ENCODE results near the gene GABBR2. TPM values are rescaled to one million over a fixed set of nuclear protein-coding genes. Genes with fewer than 3 reads are reported as not detected.
"Not testable (repeated sequence)": the region's sequence is repeated elsewhere in the genome, so short reads cannot be mapped to it uniquely, and the experiment has no call there.

Gene GABBR2
- total RNA-seq, 4 donors from 2014 or later, result under 0.01 to 0.62 TPM; not detected in 2

- Histone ChIP-seq H3K9me3 (peaks cover 0 to 2% of the 10 kb centered on the region in 2 donors), H3K4me1 (no peaks in the 10 kb centered on the region), H3K27ac (no peak overlapping the region), H3K36me3 (no peaks in the 10 kb centered on the region), H3K4me3 (no peak overlapping the region), H3K27me3 (no peaks in the 10 kb centered on the region)
- intact Hi-C loops (cut with DNase I; ENCODE audit: low total_unique reads), result no loop called here
- TF ChIP-seq CTCF (IDR thresholded peaks at IDR 0.05), result no peak
- no peak for TF ChIP-seq POLR2A (IDR thresholded peaks at IDR 0.05)
- DNase-seq, result no peak
These were observed 242.9 kb downstream of the GABBR2 start for GRCh38 chr9:98465799-98466198.

GRCh38 chr9:98464156-98464690 is 244.5 kb downstream of the GABBR2 start:
- H3K27ac ChIP-seq; intact Hi-C loops (cut with DNase I; ENCODE audit: low total_unique reads); H3K9me3 ChIP-seq; DNase-seq; H3K27me3 ChIP-seq; H3K4me3 ChIP-seq; H3K4me1 ChIP-seq; H3K36me3 ChIP-seq: not testable (repeated sequence)

GRCh38 chr9:98462310-98462709 is 246.4 kb downstream of the GABBR2 start:
- TF ChIP-seq POLR2A (IDR thresholded peaks at IDR 0.05) (no peak), CTCF (IDR thresholded peaks at IDR 0.05) (no peak)
- no peaks in the 10 kb centered on the region for H3K4me1 ChIP-seq
- H3K27me3 ChIP-seq, result no peaks in the 10 kb centered on the region
- no peak overlapping the region for H3K27ac ChIP-seq
- peaks cover 0 to 7% of the 10 kb centered on the region in 2 donors for H3K9me3 ChIP-seq
- DNase-seq, result no peak
- intact Hi-C loops (cut with DNase I; ENCODE audit: low total_unique reads), result no loop called here
- no peak overlapping the region for H3K4me3 ChIP-seq
- H3K36me3 ChIP-seq, result no peaks in the 10 kb centered on the region

- TF ChIP-seq CTCF (IDR thresholded peaks at IDR 0.05), result no peak
- TF ChIP-seq POLR2A (IDR thresholded peaks at IDR 0.05), result no peak
- H3K4me1 ChIP-seq, result no peaks in the 10 kb centered on the region
- DNase-seq, result no peak
- H3K27ac ChIP-seq, result no peak overlapping the region
- H3K9me3 ChIP-seq, result peaks cover 0 to 7% of the 10 kb centered on the region in 2 donors
- intact Hi-C loops (cut with DNase I; ENCODE audit: low total_unique reads), result no loop called here
- no peak overlapping the region for H3K4me3 ChIP-seq
- no peaks in the 10 kb centered on the region for H3K27me3 ChIP-seq
- no peaks in the 10 kb centered on the region for H3K36me3 ChIP-seq
These were observed 248.0 kb downstream of the GABBR2 start for GRCh38 chr9:98460704-98461103.

GRCh38 chr9:98457726-98458370 is 250.9 kb downstream of the GABBR2 start:
- no peak for DNase-seq
- Histone ChIP-seq H3K9me3 (peaks cover 0 to 7% of the 10 kb centered on the region in 2 donors), H3K4me3 (no peak overlapping the region), H3K27me3 (no peaks in the 10 kb centered on the region), H3K27ac (no peak overlapping the region), H3K4me1 (no peaks in the 10 kb centered on the region), H3K36me3 (no peaks in the 10 kb centered on the region)
- intact Hi-C loops (cut with DNase I; ENCODE audit: low total_unique reads), result no loop called here
- TF ChIP-seq POLR2A (IDR thresholded peaks at IDR 0.05) (no peak), CTCF (IDR thresholded peaks at IDR 0.05) (no peak)

Measured in uterus (tissue), 4 donors.